Activated T-cell treated with anti-CD3 and anti-CD28 coated beads for 1 hour (primary cell): ENCODE measurements around the gene GALK1.
"Not testable (repeated sequence)": the region's sequence is repeated elsewhere in the genome, so short reads cannot be mapped to it uniquely, and the experiment has no call there.

Source experiments
- DNase-seq: peaks from one replicate; pipeline ENCODE4 v3.0.0-alpha.2; 2020; ENCODE audit warnings: low read depth

Gene GALK1

GRCh38 chr17:75764711-75765421 lies at the start of gene GALK1:
TSS of gene GALK1 (minus strand) at chr17:75765192. CDS start at chr17:75765136, 56 bp downstream.
- peak; percentile 68 for DNase-seq

GRCh38 chr17:75814021-75814395 lies 49.0 kb upstream of the GALK1 start:
- no peak for DNase-seq

- no peak for DNase-seq
Observed at GRCh38 chr17:75813081-75814020, 48.4 kb upstream of the GALK1 start.

DNA sequence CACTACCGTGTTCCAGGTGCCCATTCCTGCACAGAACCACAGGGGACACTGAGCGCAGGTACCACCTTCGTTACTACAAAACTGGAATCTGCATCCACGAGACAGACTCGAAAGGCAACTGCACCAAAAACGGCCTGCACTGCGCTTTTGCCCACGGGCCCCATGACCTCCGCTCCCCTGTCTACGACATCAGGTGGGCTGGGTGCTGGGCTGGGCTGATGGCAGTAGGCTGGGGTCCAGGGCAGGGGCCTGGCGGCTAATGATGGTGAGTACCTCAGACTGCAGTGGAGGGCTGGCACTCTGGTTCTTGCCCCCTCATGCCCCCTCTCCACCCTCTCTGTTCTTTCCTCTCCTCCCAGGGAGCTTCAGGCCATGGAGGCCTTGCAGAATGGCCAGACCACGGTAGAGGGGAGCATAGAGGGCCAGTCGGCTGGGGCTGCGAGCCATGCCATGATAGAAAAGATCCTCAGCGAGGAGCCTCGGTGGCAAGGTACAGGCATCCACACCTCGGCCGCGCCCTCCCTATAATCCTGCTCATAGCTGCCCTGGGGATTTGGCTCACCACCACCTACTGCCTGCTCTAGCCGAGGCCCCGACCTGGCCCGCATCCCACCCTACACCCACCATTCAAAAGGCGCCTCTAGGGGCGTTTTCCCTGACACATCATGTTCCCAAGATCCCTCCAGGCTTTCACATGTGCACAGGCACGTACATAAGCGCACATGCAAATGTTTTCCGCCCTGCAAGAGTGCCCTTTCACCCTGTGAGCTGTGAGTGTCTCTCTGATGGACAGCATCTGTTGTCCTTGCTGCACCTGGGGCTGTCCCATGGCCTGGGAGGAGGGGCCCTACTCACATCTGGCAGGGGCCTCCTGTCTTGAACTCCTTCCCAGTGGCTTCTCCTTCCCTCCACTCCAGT lies 47.4 kb upstream of the GALK1 start:
- no peak for DNase-seq

- DNase-seq: no peak
Observed at GRCh38 chr17:75811174-75811573, 46.2 kb upstream of the GALK1 start.

GRCh38 chr17:75810756-75811155 lies 45.8 kb upstream of the GALK1 start:
- not testable (repeated sequence) for DNase-seq

DNA sequence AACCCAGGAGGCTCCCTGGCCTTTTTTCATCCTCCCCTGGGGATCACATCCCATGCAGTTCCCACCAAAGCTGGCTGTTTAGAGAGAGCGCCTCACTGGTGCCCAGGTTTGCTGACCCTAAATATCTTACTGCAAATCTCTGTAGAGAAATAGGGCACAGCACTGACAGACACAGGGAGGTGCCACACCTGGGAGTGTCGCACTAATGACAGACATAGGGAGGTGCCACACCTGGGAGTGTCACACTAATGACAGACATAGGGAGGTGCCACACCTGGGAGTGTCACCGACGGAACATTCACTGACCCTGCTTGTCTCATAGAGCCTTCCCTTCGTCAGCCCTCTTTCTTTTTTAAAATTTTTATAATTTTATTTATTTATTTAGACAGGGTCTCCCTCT lies 45.2 kb upstream of the GALK1 start:
- DNase-seq: no peak

DNA sequence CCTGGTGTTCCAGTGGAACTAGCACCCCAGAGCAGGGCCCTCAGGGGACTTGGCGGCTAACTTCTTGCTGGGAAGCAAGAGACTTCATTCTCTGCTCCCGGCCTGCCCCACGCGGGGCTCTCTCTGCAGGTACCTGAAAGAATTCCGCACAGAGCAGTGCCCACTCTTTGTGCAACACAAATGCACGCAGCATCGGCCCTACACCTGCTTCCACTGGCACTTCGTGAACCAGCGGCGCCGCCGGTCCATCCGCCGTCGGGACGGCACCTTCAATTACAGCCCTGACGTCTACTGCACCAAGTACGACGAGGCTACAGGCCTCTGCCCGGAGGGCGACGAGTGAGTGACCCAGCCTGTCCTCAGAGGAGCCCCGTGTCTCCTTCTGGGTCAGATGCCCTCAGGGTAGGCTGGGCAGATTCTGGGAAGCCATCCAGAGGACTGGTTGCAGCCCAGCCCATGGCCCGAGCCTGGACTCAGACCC lies 44.7 kb upstream of the GALK1 start:
- no peak for DNase-seq

GRCh38 chr17:75808905-75809621 lies 44.1 kb upstream of the GALK1 start:
- DNase-seq: no peak

DNA sequence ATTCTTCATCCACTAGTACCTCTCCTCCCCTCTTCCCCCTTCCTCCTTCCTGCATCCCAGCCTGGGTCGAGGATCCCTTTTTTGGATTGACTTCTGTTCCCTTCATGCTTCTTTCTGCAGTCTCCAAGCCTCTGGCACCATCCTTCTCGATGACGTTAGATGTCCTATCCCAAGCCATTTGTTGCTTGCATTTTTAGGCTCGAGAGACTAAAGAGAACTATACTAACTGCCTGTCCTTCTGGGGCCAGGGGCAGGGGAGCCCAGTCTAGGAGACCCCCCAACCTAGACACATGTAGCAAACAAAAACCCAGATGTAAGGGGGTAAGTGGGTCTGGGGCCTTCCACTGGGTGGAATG lies 43.5 kb upstream of the GALK1 start:
- DNase-seq: no peak

GRCh38 chr17:75807861-75808260 lies 42.9 kb upstream of the GALK1 start:
- DNase-seq: no peak

- no peak for DNase-seq
Observed at GRCh38 chr17:75806822-75807500, 42.0 kb upstream of the GALK1 start.

DNA sequence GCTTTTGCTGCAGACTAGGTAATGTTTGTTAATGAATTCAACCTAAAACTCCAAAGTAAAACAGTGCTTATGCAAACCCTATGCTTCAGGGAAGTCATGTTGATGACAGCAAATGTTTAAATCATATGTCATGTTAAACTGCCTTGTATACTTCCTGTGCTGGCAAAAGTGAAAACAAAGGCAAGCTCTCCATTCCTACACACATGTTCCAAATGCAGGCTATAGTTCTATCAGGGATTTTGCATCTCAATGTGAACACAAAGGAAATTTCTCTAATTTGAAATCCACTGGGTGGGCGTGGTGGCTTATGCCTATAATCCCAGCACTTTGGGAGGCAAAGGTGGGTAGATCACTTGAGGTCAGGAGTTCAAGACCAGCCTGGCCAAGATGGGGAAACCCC lies 38.9 kb upstream of the GALK1 start:
- no peak for DNase-seq

DNA sequence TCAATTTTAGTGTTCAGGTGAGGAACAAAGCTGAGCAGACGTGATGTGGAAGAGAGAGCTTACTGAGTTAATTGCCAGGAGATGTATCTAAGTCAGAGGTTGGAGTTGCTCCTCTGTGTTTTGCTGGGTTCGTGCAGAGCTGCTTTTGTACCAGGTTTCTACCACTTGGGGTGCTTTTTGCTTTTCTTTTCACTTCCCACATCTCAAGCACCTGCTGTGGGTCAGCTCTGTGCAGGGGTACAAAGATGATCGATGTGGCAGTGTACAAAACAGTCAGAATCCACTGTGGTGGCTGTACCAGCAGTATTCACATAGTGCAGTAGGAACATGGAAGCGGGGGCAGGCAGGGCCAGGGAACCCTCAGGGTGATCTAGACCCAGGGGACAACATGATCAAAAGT lies 34.4 kb upstream of the GALK1 start:
- DNase-seq: no peak

DNA sequence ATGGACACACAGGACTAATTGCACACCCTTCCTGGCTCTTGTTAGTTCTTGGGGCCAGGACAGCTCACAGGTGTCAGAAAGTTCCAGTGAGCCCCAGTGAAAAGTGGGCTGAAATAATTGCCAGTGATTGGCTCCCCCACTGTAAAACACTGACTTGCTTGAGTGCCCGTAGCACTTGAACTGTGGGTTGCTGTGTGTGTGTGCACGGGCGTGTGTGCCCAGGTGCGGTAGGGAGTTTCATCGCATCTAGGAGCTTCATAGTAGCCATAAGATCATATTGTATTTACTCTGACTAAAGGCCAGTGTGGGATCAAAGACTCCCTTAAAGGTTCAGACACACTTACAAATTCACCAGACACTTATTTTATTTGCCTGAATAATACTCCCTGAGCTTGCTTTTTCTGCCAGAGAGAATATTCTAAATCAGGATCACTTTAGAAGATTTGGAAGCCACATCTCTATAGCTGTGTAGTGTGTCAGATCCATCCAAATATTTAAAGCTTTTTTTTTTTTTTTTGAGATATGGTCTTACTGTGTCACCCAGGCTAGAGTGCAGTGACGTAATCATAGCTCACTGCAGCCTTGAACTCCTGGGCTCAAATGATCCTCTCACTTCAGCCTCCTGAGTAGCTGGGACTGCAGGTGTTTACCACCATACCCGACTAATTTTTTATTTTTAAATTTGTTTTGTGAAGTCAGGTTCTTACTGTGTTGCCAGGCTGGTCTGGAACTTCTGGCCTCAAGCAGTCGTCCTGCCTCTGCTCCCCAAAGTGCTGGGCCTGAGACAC lies 31.0 kb upstream of the GALK1 start:
- no peak for DNase-seq

DNA sequence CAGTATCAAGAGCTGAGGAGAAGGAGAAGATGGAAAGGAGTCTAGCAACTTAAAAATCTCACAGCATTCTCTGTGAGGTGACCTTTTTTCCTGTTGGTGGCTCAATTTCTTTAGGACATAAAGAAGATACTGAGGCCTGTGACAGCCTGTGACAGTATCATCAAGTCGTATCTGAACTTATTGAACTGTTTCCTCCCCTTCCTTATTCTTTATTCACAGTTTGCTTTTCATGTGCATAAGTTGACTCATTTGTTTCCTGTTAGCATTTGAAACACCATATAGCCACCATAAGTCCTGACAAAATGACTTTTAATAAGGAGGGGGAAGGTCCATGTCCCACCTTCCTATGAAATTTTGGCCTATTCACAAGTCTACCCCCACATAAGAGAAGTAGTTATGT lies 28.5 kb upstream of the GALK1 start:
- no peak for DNase-seq

DNA sequence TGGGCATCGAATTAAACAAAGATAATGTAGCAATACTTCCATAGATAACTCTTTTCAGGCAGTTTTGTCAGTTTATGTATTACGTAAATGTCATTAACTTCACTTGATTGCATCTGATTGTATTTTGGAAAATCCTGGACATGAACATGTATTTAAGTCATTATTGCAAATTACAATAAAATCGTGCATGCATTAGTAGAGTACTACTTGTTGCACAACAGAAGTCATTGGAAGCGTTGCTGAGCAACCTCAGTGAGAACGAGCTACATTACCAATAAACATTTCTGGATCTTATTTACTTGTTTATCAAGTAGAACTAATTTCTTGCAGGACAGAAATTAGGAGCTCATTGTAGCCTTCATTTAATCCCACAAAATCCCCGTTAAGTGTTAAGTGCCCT lies 26.3 kb upstream of the GALK1 start:
- DNase-seq: no peak

GRCh38 chr17:75785016-75785890 lies 20.3 kb upstream of the GALK1 start:
- peak; percentile 79 for DNase-seq

DNA sequence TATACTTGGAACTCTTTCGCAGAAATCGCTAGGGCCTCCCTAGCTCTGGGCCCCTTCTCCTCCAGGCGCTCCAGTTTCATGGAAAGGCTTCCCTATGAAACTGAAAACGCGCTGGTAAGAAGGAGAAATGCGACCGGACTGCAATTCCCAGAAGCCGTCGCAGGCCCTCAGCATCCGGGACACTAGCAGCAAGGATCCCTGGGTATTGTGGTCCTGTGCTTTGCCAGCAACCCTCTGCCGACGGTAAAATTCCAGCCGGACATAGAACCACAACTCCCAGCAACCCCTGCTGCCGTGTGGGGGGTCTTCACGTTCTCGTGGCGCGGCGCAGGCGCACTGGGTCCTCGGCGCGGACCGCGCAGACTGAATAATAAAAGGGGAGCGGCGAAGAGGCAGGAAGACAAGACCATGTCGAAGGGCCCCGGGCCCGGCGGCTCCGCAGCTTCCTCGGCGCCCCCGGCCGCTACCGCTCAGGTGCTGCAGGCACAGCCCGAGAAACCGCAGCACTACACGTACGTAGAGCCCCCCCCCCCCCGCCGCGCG lies 19.6 kb upstream of the GALK1 start, which contains the start of gene UNK:
TSS of gene UNK (plus strand) at position 334 of the 543 bp plus-strand sequence. CDS start at position 409, 75 bp downstream.
- DNase-seq: peak; percentile 91
